Measurements from ENCODE around the gene CLIC3. TPM values are rescaled to one million over a fixed set of nuclear protein-coding genes. Genes with fewer than 3 reads are reported as not detected.

CLIC3 gene
- total RNA-seq, 1 donor from 2014 or later: 0.39 TPM

DNA sequence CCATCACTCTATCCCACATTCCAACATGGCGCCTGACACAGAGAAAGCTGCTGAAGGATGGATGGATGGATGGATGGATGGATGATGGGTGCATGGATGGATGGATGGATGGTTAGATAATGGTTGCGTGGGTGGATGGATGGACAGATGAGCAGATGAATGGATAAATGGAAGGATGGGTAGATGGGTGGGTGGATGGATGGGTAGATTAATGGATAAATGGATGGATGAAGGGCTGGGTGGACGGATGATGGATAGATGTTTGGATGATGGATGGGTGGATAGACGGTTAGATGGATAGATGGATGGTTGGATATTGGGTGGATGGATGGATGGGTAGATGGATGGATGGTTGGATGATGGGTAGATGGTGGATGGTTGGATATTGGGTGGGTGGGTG is 39.8 kb downstream of the CLIC3 start:
- Mint-ChIP-seq H3K9me3 (ENCODE audit: unreplicated experiment) (peaks cover 3% of the 10 kb centered on the region), H3K27me3 (ENCODE audit: low read depth, unreplicated experiment) (peaks cover 12% of the 10 kb centered on the region), H3K27ac (ENCODE audit: unreplicated experiment) (no peak overlapping the region), H3K4me3 (ENCODE audit: unreplicated experiment) (no peak overlapping the region), H3K4me1 (ENCODE audit: low read depth, unreplicated experiment) (peaks cover 5% of the 10 kb centered on the region), H3K36me3 (ENCODE audit: low read depth, unreplicated experiment) (no peaks in the 10 kb centered on the region)
- Histone ChIP-seq H3K4me2 (ENCODE audit: low read length) (no peak overlapping the region), H3K27ac (ENCODE audit: low read depth, low read length) (no peak overlapping the region), H3K79me2 (ENCODE audit: insufficient read depth, low read length) (no peaks in the 10 kb centered on the region), H3K4me1 (ENCODE audit: insufficient read depth, low read length) (no peaks in the 10 kb centered on the region), H4K20me1 (ENCODE audit: insufficient read depth, low read length) (no peaks in the 10 kb centered on the region), H3K36me3 (ENCODE audit: insufficient read depth, low read length) (no peaks in the 10 kb centered on the region), H3K9ac (ENCODE audit: low read length) (no peak overlapping the region), H3K9me3 (ENCODE audit: insufficient read depth, low read depth, low read length) (no peaks in the 10 kb centered on the region), H3K27me3 (ENCODE audit: insufficient read depth, low read length) (no peaks in the 10 kb centered on the region), H2AFZ (ENCODE audit: low read depth, low read length) (no peak overlapping the region), H3K4me3 (ENCODE audit: insufficient read depth, low read depth, low read length) (no peak overlapping the region)
- DNase-seq (ENCODE audit: low read depth) (no peak), FAIRE-seq (no peak)
- no peak for TF ChIP-seq CTCF (IDR thresholded peaks at IDR 0.05; ENCODE audit: insufficient read depth, low read depth, low read length)
- no peak for TF ChIP-seq EZH2 (IDR thresholded peaks at IDR 0.05; ENCODE audit: insufficient read depth, low read length)

GRCh38 chr9:136955943-136956335 is 40.4 kb downstream of the CLIC3 start:
- Mint-ChIP-seq H3K27me3 (ENCODE audit: low read depth, unreplicated experiment) (peaks cover 12% of the 10 kb centered on the region), H3K36me3 (ENCODE audit: low read depth, unreplicated experiment) (no peaks in the 10 kb centered on the region), H3K9me3 (ENCODE audit: unreplicated experiment) (peaks cover 3% of the 10 kb centered on the region), H3K4me3 (ENCODE audit: unreplicated experiment) (no peak overlapping the region), H3K4me1 (ENCODE audit: low read depth, unreplicated experiment) (peaks cover 5% of the 10 kb centered on the region), H3K27ac (ENCODE audit: unreplicated experiment) (no peak overlapping the region)
- H3K27ac ChIP-seq (ENCODE audit: low read depth, low read length): no peak overlapping the region
- FAIRE-seq (no peak), DNase-seq (ENCODE audit: low read depth) (no peak)
- TF ChIP-seq EZH2 (IDR thresholded peaks at IDR 0.05; ENCODE audit: insufficient read depth, low read length) (no peak), CTCF (IDR thresholded peaks at IDR 0.05; ENCODE audit: insufficient read depth, low read depth, low read length) (no peak)
- H3K9me3 ChIP-seq (ENCODE audit: insufficient read depth, low read depth, low read length): no peaks in the 10 kb centered on the region
- no peak overlapping the region for H2AFZ ChIP-seq (ENCODE audit: low read depth, low read length)
- no peaks in the 10 kb centered on the region for H4K20me1 ChIP-seq (ENCODE audit: insufficient read depth, low read length)
- no peak overlapping the region for H3K4me3 ChIP-seq (ENCODE audit: insufficient read depth, low read depth, low read length)
- H3K79me2 ChIP-seq (ENCODE audit: insufficient read depth, low read length): no peaks in the 10 kb centered on the region
- H3K4me1 ChIP-seq (ENCODE audit: insufficient read depth, low read length): no peaks in the 10 kb centered on the region
- H3K4me2 ChIP-seq (ENCODE audit: low read length): no peak overlapping the region
- H3K27me3 ChIP-seq (ENCODE audit: insufficient read depth, low read length): no peaks in the 10 kb centered on the region
- no peaks in the 10 kb centered on the region for H3K36me3 ChIP-seq (ENCODE audit: insufficient read depth, low read length)
- H3K9ac ChIP-seq (ENCODE audit: low read length): no peak overlapping the region

- no peak for FAIRE-seq
- Histone ChIP-seq H3K27ac (ENCODE audit: low read depth, low read length) (no peak overlapping the region), H3K4me3 (ENCODE audit: insufficient read depth, low read depth, low read length) (no peak overlapping the region), H3K9me3 (ENCODE audit: insufficient read depth, low read depth, low read length) (no peaks in the 10 kb centered on the region), H3K4me1 (ENCODE audit: insufficient read depth, low read length) (peaks cover 3% of the 10 kb centered on the region), H3K9ac (ENCODE audit: low read length) (no peak overlapping the region), H3K27me3 (ENCODE audit: insufficient read depth, low read length) (no peaks in the 10 kb centered on the region), H3K36me3 (ENCODE audit: insufficient read depth, low read length) (no peaks in the 10 kb centered on the region), H3K79me2 (ENCODE audit: insufficient read depth, low read length) (no peaks in the 10 kb centered on the region), H2AFZ (ENCODE audit: low read depth, low read length) (no peak overlapping the region), H4K20me1 (ENCODE audit: insufficient read depth, low read length) (no peaks in the 10 kb centered on the region), H3K4me2 (ENCODE audit: low read length) (no peak overlapping the region)
- H3K27ac Mint-ChIP-seq (ENCODE audit: unreplicated experiment): no peak overlapping the region
- no peak for TF ChIP-seq EZH2 (IDR thresholded peaks at IDR 0.05; ENCODE audit: insufficient read depth, low read length)
- TF ChIP-seq CTCF (IDR thresholded peaks at IDR 0.05; ENCODE audit: insufficient read depth, low read depth, low read length): no peak
- no peak for DNase-seq (ENCODE audit: low read depth)
- H3K27me3 Mint-ChIP-seq (ENCODE audit: low read depth, unreplicated experiment): peaks cover 12% of the 10 kb centered on the region
- no peaks in the 10 kb centered on the region for H3K36me3 Mint-ChIP-seq (ENCODE audit: low read depth, unreplicated experiment)
- H3K4me3 Mint-ChIP-seq (ENCODE audit: unreplicated experiment): no peak overlapping the region
- H3K9me3 Mint-ChIP-seq (ENCODE audit: unreplicated experiment): peaks cover 3% of the 10 kb centered on the region
- H3K4me1 Mint-ChIP-seq (ENCODE audit: low read depth, unreplicated experiment): peaks cover 3% of the 10 kb centered on the region
Observed at GRCh38 chr9:136955202-136955942, 41.0 kb downstream of the CLIC3 start.
